Keratinocyte (primary cell): ENCODE results near the gene DDX51. TPM values are rescaled to one million over a fixed set of nuclear protein-coding genes. Genes with fewer than 3 reads are reported as not detected.

Source experiments
- DNase-seq: peaks from one replicate; pipeline ENCODE4 v3.0.0-alpha.2; 2011; ENCODE audit warnings: low read depth, missing footprints, low spot score
- FAIRE-seq: peaks from 2 replicates; lab custom pipeline; 2011; peaks lifted over from hg19 to GRCh38; lab: Jason Lieb, UNC
- H2AFZ ChIP-seq: 2 replicates; pipeline ENCODE4 v1.6.0; 2012; ENCODE audit warnings: low read length, control low read depth, inconsistent platforms; ENCODE audit not compliant: control insufficient read depth
- H3K27ac ChIP-seq: 2 replicates; pipeline ENCODE4 v1.5.1; 2011; ENCODE audit warnings: low read length; ENCODE audit not compliant: control insufficient read depth, insufficient read depth
- H3K27me3 ChIP-seq: 3 replicates; pipeline ENCODE4 v1.6.0; 2011; ENCODE audit warnings: low read length; ENCODE audit not compliant: control insufficient read depth, insufficient read depth; ENCODE audit errors: extremely low read depth
- H3K36me3 ChIP-seq, 2 experiments: 2 replicates in 1 of 2; 3 replicates in 1 of 2; pipeline ENCODE4 v1.5.1; 2011; ENCODE audit warnings: low read length in 2 of 2, mild to moderate bottlenecking in 1 of 2; ENCODE audit not compliant: control insufficient read depth in 2 of 2, insufficient read depth in 2 of 2; ENCODE audit errors: extremely low read depth in 1 of 2
- H3K4me1 ChIP-seq: 3 replicates; pipeline ENCODE4 v1.5.1; 2011; ENCODE audit warnings: low read length; ENCODE audit not compliant: control insufficient read depth, insufficient read depth; ENCODE audit errors: extremely low read depth
- H3K4me2 ChIP-seq: 3 replicates; pipeline ENCODE4 v1.6.0; 2011; ENCODE audit warnings: low read depth, low read length; ENCODE audit not compliant: control insufficient read depth, insufficient read depth; ENCODE audit errors: extremely low read depth
- H3K4me3 ChIP-seq, 3 experiments: fragments of 200-600 bp in 1 of 3; sonication (generic) in 1 of 3; 2 replicates in 2 of 3; 3 replicates in 1 of 3; pipeline ENCODE4 v1.5.1; 2011 to 2016; ENCODE audit warnings: low read length in 3 of 3, mild to moderate bottlenecking in 3 of 3, control low read depth in 2 of 3, inconsistent platforms in 1 of 3, low read depth in 1 of 3, mixed read lengths in 1 of 3, mixed run types in 1 of 3, moderate library complexity in 1 of 3; ENCODE audit not compliant: control insufficient read depth in 2 of 3, insufficient read depth in 2 of 3; ENCODE audit errors: extremely low read depth in 1 of 3
- H3K79me2 ChIP-seq: 2 replicates; pipeline ENCODE4 v1.6.0; 2012; ENCODE audit warnings: low read length; ENCODE audit not compliant: control insufficient read depth, insufficient read depth
- H3K9ac ChIP-seq: 3 replicates; pipeline ENCODE4 v1.6.0; 2011; ENCODE audit warnings: low read length; ENCODE audit not compliant: control insufficient read depth, insufficient read depth; ENCODE audit errors: extremely low read depth
- H3K9me1 ChIP-seq: 3 replicates; pipeline ENCODE4 v1.6.0; 2011; ENCODE audit warnings: low read length; ENCODE audit not compliant: control insufficient read depth, insufficient read depth; ENCODE audit errors: extremely low read depth
- H3K9me3 ChIP-seq: 2 replicates; pipeline ENCODE4 v1.5.1; 2012; ENCODE audit warnings: low read depth, low read length; ENCODE audit not compliant: control insufficient read depth
- H4K20me1 ChIP-seq: 3 replicates; pipeline ENCODE4 v1.6.0; 2011; ENCODE audit warnings: low read length; ENCODE audit not compliant: control insufficient read depth, insufficient read depth; ENCODE audit errors: extremely low read depth
- CTCF ChIP-seq, 3 experiments: IDR thresholded peaks in 1 of 3; conservative IDR thresholded peaks in 1 of 3; optimal IDR thresholded peaks in 1 of 3; 2 replicates in 2 of 3; 3 replicates in 1 of 3; pipeline versions ENCODE3 to v1.5.1; 2011; ENCODE audit warnings: low read length in 3 of 3, mild to moderate bottlenecking in 3 of 3, moderate library complexity in 2 of 3, control low read depth in 1 of 3, inconsistent platforms in 1 of 3; ENCODE audit not compliant: insufficient read depth in 2 of 3; ENCODE audit errors: extremely low read depth in 1 of 3
- EZH2 ChIP-seq: IDR thresholded peaks from one replicate; pipeline ENCODE4 v1.6.1; 2012; ENCODE audit warnings: inconsistent platforms, mild to moderate bottlenecking, low read length, moderate library complexity
- dilution Hi-C: fragments of 300-500 bp; cut with MboI; formaldehyde crosslinking; loops from one replicate; pipeline ENCODE4 v1.7.0; 2020; ENCODE audit warnings: low sequenced_read_pairs; ENCODE audit not compliant: extremely low pct_ligation_motif_present
- polyA plus RNA-seq, 5 experiments: library from polyadenylated mRNA; depleted of rRNA in 3 of 5; stranded (reverse) in 3 of 5; stranded (forward) in 1 of 5; unstranded in 1 of 5; fragments of >200 nt; gene quantifications; 1 replicate in 1 of 5; 2 replicates in 3 of 5; 3 replicates in 1 of 5; pipeline versions ENCODE4 v1.2.1 to v1.2.3, GENCODE V29; 2011 to 2012; ENCODE audit warnings: missing spikeins in 2 of 5, low read depth in 1 of 5, low replicate concordance in 1 of 5

Gene DDX51
- polyA plus RNA-seq, 1 donor (not counting 4 experiments of a cell fraction or from before 2014, with no cell fraction given): 7.4 TPM

- H3K36me3 ChIP-seq: no peaks in the 10 kb centered on the region
- DNase-seq: no peak
- TF ChIP-seq EZH2 (no peak), CTCF (optimal IDR thresholded peaks at IDR 0.05 in 1 of 3, IDR thresholded peaks at IDR 0.05 in 1 of 3, conservative IDR thresholded peaks at IDR 0.05 in 1 of 3; ENCODE audit: extremely low read depth in 1 of 3, insufficient read depth in 2 of 3, low read length in 3 of 3) (peak in 1 of 3 experiments; percentile 27)
Observed at GRCh38 chr12:132163911-132164288, 19.8 kb upstream of the DDX51 start.

GRCh38 chr12:132163041-132163910 lies 19.2 kb upstream of the DDX51 start:
- Histone ChIP-seq H3K9ac (no peak overlapping the region), H3K9me3 (no peaks in the 10 kb centered on the region), H2AFZ (no peak overlapping the region), H3K27me3 (peaks cover 17% of the 10 kb centered on the region), H3K27ac (no peak overlapping the region), H3K4me2 (no peak overlapping the region), H4K20me1 (no peaks in the 10 kb centered on the region), H3K79me2 (no peaks in the 10 kb centered on the region), H3K4me1 (no peaks in the 10 kb centered on the region), H3K9me1 (no peaks in the 10 kb centered on the region), H3K36me3 (no peaks in the 10 kb centered on the region), H3K4me3 (no peak overlapping the region)
- DNase-seq (no peak), FAIRE-seq (no peak)
- TF ChIP-seq EZH2 (no peak), CTCF (optimal IDR thresholded peaks at IDR 0.05 in 1 of 3, IDR thresholded peaks at IDR 0.05 in 1 of 3, conservative IDR thresholded peaks at IDR 0.05 in 1 of 3; ENCODE audit: extremely low read depth in 1 of 3, insufficient read depth in 2 of 3, low read length in 3 of 3) (no peak)
- dilution Hi-C loops: no loop called here

More at GRCh38 chr12:132163911-132164288, 19.8 kb upstream of the DDX51 start:
- no peak overlapping the region for H3K9ac ChIP-seq
- no peaks in the 10 kb centered on the region for H3K9me3 ChIP-seq
- H3K79me2 ChIP-seq: no peaks in the 10 kb centered on the region
- no peak for FAIRE-seq
- no peak overlapping the region for H2AFZ ChIP-seq
- no peaks in the 10 kb centered on the region for H3K9me1 ChIP-seq
- H3K27ac ChIP-seq: no peak overlapping the region
- H3K4me2 ChIP-seq: no peak overlapping the region
- H3K4me1 ChIP-seq: no peaks in the 10 kb centered on the region
- dilution Hi-C loops: no loop called here
- H3K4me3 ChIP-seq: no peak overlapping the region
- H3K27me3 ChIP-seq: peaks cover 17% of the 10 kb centered on the region
- H4K20me1 ChIP-seq: no peaks in the 10 kb centered on the region
